ENCODE results near the gene FTCD.
A peak's percentile ranks its signal among the peaks of the same experiment; 100 is the strongest.
"Not testable (repeated sequence)": the region's sequence is repeated elsewhere in the genome, so short reads cannot be mapped to it uniquely, and the experiment has no call there.

The FTCD gene

GRCh38 chr21:46171585-46171984 is 16.2 kb upstream of the FTCD start:
- no peak for DNase-seq

DNA sequence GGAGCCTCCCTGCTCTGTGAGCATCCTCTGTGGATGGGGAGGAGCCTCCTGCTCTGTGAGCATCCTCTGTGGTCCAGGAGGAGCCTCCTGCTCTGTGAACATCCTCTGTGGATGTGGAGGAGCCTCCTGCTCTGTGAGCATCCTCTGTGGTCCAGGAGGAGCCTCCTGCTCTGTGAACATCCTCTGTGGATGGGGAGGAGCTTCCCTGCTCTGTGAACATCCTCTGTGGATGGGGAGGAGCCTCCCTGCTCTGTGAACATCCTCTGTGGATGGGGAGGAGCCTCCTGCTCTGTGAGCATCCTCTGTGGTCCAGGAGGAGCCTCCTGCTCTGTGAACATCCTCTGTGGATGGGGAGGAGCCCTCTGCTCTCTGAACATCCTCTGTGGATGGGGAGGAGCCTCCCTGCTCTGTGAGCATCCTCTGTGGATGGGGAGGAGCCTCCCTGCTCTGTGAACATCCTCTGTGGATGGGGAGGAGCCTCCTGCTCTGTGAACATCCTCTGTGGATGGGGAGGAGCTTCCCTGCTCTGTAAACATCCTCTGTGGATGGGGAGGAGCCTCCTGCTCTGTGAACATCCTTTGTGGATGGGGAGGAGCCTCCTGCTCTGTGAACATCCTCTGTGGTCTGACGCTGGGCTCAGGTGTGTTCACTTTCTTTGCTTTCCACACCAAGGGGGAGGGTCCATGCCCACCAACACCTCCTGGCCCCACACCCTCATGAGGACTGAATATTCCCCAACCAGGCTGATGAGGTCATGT is 15.2 kb upstream of the FTCD start:
- DNase-seq = not testable (repeated sequence)

- peak; percentile 3 for DNase-seq
Measured at GRCh38 chr21:46168659-46169386, 13.4 kb upstream of the FTCD start.

GRCh38 chr21:46168238-46168637 is 12.9 kb upstream of the FTCD start:
- no peak for DNase-seq

- no peak for DNase-seq
Measured at GRCh38 chr21:46165098-46165497, 9.7 kb upstream of the FTCD start.

DNA sequence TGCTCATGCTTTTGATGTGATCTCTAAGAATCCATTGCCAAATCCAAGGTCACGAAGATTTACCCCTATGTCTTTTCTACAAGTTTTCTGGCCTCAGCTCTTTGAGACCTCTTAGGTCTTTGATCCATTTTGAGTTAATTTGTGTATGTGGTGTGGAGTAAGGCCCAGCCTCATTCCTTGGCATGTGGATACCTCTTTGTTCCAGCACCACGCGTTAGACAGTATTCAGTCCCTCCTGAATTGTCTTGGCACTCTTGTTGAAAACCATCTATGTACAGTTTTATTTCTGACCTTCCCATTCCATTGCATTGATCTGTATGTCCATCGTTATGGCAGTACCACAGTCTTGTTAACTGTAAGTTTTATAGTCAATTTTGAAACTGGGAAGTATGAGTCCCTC is 8.0 kb upstream of the FTCD start:
- DNase-seq = no peak

DNA sequence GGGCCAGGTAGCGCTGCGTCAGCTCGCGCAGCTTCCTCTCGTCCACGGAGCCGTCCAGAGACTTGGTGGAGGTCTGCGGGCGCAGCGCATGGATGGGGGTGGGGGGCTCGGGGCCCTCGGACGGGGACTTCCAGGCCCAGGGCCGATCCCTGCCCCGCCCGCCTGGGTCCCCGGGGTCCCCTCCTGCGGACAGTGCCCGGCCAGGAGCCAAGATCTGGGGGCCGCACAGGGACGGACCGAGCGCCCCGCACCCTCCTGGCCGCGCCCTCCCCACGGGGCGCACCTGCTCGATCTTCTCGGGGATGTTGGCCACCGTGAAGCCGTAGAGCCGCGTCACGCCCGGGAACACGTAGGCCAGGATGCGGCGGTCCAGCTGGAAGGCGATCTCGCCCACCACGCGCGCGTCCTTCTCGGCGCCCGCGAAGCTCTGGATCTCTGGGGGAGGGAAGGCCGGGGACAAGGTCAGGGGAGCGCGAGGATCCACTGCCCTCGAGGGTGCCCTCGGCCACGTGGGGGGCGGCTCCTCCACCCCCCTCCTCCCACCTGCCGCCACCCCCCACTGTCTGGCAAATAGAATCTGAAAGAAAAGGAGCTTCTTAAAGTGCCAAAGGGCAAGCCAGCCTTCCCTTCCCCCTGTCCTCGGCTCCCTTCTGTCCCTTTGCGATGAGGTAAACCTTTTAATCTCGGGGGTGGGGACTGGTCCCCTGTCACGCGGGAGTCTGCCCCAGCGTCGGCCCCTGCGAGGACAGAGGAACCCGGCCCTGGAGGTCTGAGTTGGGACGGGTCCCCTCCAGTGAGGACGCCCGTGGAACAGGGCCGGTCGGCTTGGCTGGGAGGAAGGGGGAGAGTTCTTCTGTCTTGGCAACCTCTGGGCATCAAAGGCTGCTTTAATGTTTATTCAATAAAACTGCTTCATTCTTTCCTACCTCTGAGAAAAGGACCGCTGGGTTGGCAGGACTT is 6.5 kb upstream of the FTCD start:
- no peak for DNase-seq

DNA sequence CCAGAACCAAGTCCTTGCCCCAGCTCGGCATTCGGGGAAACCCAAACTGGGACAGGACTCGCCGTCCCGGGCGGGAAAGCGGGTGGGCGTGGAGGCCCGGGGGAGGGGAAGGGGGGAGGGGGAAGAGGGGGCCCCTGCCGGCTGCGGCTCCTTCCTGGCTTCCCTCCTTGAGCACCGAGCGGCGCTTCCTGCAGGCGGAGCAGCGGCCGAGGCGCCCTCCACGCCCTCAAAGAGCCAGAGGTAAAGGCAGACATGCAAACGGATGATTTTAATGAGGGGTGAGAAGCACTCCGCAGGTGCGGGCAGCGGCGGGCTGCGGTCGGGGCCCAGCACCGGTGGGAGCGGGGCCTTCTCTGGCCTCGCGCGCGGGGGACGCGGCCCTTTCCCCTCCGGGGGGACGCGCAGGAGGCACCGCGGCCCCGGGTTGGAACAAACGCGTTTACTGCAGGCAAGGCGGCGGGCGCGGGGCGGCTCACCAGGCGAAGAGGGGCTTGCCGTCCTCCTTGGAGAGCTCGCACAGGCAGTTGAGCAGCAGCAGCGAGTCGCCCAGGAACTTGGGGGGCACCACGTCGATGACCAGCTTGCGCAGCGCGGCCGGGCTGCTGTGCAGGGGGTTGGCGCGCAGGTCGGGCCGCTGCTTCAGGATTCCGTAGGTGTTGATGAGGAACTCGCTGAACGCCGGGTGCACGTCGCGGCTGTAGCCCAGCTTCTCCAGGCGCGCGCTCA is 5.7 kb upstream of the FTCD start:
- DNase-seq = no peak

DNA sequence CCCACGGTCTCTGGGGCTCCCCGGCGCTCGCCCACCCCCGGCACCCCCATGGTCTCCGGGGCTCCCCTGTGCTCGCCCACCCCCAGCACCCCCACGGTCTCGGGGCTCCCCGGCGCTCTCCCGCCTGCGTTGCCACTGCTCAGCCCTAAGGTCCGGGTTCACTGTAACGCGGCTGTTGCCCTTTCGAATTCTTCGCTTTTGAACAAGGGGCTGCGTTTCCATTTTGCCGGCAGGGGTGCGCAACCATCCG is 5.2 kb upstream of the FTCD start:
- DNase-seq = no peak

DNA sequence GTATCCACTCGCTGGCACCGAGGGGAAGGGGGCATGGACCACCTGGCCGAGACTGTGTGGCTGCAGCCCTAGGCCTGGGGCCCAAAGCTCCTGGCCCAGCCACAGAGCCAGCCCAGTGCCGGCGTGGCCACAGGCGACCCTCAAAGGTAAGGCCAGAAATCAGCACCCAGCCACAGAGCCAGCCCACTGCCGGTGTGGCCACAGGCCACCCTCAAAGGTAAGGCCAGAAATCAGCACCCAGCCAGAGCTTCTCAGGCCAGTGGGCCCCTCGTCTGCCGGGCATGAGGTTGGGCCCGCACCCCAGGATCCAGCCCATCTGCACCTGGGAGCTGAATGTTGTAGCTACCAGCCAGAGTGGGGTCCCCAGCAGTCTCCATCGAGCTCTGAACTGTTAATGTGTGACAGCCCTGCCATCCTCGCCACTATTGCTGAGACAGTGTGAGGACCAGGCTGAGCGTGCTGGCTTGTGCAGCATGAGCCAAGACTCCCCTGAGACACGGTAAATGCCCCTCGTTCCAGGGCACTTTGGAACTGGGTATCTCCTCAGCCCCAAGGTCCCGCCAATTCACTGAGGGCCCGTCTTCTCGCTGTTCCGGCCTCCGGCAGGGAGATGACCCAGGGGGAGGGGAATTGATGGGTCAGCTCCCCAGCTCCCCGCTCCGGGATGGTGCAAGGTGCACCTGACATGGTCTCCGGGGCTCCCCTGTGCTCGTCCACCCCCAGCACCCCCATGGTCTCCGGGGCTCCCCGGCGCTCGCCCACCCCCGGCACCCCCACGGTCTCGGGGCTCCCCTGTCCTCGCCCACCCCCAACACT is 4.7 kb upstream of the FTCD start:
- DNase-seq = no peak

DNA sequence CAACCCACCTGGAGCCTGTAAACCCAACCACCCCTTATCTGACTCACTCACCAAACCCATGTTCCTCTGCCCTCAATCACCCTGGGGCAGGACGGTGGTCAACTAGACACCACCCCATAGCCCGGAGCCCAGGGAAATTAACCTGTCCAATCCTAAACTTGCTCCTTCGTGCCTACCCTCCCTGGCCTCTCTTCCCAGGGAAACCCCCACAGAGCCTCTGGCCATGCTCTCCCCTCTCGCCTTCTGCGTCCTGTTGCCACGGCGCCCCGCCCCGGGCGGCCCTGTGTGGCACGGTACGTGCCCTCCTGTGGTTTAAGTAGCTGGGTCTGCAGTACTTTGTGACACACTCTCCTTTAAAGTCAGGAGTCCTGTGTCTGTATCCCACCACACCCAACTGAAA is 4.0 kb upstream of the FTCD start:
- no peak for DNase-seq

DNA sequence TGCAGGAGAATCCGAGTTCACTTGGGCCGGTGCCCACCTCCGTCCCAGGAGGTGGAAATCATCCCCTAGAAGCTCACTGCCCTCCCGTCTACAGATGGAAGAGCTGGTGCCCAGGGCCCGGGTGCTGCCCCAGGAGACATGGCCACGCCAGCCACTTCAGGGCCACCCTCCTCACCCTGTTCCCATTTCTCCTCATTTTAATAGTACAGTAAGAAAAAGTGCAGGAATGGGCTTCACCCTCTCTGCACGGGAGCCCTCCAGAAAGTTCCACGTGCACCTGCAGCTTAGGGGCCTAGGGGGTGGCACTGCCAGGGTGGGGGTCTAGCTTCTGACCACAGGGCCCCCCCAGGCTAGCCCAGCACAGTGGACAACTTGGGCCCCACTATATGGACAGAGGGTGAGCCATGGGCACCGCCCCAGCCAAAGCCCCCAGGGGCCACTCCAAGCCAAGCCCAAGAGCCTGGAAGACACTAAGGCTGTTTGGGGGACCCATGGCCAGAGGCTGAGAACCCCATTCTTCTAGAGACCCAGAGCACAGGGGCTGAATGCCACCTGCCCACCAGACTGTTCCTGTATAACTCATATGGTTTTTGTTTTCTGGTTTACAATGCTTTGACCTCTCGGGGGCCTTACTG is 3.4 kb upstream of the FTCD start:
- no peak for DNase-seq

DNA sequence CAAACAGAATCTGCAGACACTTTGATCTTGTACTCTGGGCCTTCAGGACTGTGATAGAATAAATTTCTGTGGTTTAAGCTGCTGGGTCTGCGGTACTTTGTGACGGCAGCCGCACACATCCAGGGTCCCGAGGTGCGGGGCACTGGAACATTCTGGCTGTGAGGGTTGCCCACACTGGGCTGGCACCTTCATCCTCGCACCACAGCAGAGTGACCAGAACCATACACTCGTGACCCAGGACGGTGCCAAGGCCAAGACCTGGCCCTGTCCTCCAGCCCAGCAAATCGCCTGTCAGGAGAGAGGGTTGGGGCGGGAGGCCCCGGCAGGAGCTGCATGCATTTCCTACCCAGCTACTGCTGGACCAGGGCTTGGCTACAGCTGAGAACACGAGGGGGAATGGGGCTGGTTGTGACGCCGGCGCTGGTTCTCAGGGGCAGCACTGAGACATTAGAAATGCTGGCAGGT is 2.6 kb upstream of the FTCD start:
- no peak for DNase-seq

- no peak for DNase-seq
Measured at GRCh38 chr21:46157396-46157986, 2.1 kb upstream of the FTCD start.

GRCh38 chr21:46156678-46157077 is 1.3 kb upstream of the FTCD start:
- DNase-seq = no peak

DNA sequence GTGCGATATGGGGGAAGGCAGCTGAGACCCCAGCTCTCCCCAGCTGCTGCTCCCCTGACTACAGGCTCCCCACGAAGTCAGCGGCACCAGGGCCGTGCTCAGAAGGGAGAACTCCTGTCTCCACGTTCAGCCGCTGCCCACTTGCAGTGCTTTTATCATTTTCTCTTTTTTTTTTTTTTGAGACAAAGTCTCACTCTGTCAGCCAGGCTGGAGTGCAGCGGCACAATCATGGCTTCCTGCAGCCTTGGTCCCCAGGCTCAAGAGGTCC is 933 bp upstream of the FTCD start:
- no peak for DNase-seq

DNA sequence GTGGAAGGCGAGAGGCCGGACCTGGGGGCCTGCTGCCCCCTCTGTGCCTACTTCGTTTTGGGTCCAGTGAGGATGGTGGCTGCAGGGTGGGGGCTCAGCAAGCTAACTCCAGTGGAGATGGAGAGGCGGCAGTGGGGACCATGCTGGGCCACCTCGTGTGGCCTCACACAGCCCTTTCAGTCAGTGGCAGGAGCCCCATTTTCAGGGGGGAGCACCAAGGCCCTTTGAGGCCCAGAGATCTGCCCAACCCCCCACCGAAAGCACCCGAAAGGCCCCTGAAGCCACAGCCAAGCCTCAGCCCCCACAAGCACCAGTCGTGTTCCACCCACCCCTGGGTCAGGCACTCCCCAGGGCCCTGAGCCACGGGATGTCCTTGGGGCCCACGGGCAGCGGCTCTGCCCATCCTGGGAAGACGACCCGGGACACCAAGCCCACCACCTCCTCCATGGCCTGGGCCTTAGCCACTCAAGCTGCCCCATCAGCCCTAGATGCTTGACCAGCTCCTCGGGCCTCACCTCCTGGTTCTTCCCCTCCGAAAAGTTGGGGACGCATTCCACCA is 345 bp downstream of the FTCD start:
- no peak for DNase-seq

DNA sequence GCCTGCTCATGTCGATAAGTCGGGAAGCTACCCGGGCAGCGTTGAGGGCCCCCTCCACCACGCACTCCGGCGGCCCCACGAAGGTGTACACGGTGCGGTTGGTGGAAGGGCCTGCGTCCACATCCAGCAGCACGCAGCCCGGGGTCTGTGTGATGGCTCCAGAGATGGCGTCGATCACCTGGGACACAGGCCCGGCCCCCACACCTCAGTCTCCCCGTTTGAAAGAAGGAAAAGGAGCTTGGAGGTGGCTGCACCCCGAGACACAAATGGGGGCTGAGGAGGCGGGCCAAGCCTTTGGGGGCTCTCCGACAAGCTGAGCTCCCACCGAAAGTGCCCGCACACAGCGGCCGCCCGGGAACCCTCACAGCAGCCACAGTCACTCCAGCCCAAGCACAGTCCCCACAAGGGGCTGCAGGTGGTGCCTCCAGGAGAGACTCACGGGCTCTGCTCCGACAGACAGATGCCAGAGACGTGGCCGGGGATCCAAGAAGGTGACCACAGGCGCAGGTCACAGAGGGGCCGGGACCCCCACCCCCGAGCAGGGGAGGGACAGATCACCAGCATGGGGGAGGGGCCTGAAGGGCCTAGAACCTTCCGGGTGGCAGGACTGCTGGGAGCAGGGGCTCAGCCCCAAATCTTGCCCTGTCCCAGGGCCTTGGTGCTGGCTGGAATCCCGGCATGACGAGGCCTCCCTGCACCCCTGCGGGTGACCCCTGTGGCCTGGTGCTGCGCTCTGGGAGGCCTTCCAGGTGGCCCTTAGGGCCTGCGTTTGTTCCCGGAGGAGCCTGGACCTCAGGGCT is 1.0 kb downstream of the FTCD start:
- DNase-seq = no peak

- no peak for DNase-seq
Measured at GRCh38 chr21:46153247-46154154, 1.9 kb downstream of the FTCD start.

All from NCI-H1417 treated with DMSO at 0.1 percent for 48 hours (cell line).